OCI-M2 (cell line): ENCODE results near the gene ZKSCAN5.
"Not testable (repeated sequence)": the region's sequence is repeated elsewhere in the genome, so short reads cannot be mapped to it uniquely, and the experiment has no call there.

Experiments used
- DNase-seq: peaks from one replicate; lab custom pipeline; 2025; ENCODE audit not compliant: unreplicated experiment; lab: John Stamatoyannopoulos, UW

ZKSCAN5 gene

GRCh38 chr7:99580778-99581332 is 76.4 kb downstream of the ZKSCAN5 start:
- DNase-seq, result not testable (repeated sequence)
